KMS-11 (cell line): Measurements from ENCODE around the gene KIF18B.

Experiments used
- H2AFZ ChIP-seq: fragments of 200-600 bp; sonication (generic); 2 replicates; pipeline ENCODE4 v1.6.1; 2016; ENCODE audit warnings: antibody characterized with exemption, mixed run types, low read depth
- H3K27ac ChIP-seq: fragments of 200-600 bp; sonication (generic); 2 replicates; pipeline ENCODE4 v1.6.1; 2016; ENCODE audit warnings: mild to moderate bottlenecking, mixed run types
- H3K27me3 ChIP-seq: fragments of 200-600 bp; sonication (generic); 2 replicates; pipeline ENCODE4 v1.6.1; 2017; ENCODE audit warnings: mild to moderate bottlenecking, low read depth, mixed run types, moderate library complexity; ENCODE audit not compliant: insufficient read depth
- H3K36me3 ChIP-seq: fragments of 200-600 bp; sonication (generic); 2 replicates; pipeline ENCODE4 v1.6.1; 2017; ENCODE audit warnings: mild to moderate bottlenecking, mixed run types; ENCODE audit not compliant: insufficient read depth
- H3K4me1 ChIP-seq: fragments of 200-600 bp; sonication (generic); 2 replicates; pipeline ENCODE4 v1.6.1; 2016; ENCODE audit warnings: mild to moderate bottlenecking, low read depth, mixed run types; ENCODE audit not compliant: poor library complexity, severe bottlenecking
- H3K4me2 ChIP-seq: fragments of 200-600 bp; sonication (generic); 2 replicates; pipeline ENCODE4 v1.7.0; 2016; ENCODE audit warnings: mild to moderate bottlenecking, mixed run types
- H3K4me3 ChIP-seq: fragments of 200-600 bp; sonication (generic); IDR thresholded peaks from 2 replicates; pipeline ENCODE4 v1.6.1; 2017; ENCODE audit warnings: low read depth, low read length, mixed read lengths; ENCODE audit not compliant: insufficient read depth
- H3K79me2 ChIP-seq: fragments of 200-600 bp; sonication (generic); 2 replicates; pipeline ENCODE4 v1.6.1; 2016; ENCODE audit warnings: low read depth, mixed run types; ENCODE audit not compliant: insufficient read depth
- H3K9ac ChIP-seq: fragments of 200-600 bp; sonication (generic); 2 replicates; pipeline ENCODE4 v1.6.1; 2016; ENCODE audit warnings: mild to moderate bottlenecking, mixed run types
- H4K20me1 ChIP-seq: fragments of 200-600 bp; sonication (generic); 2 replicates; pipeline ENCODE4 v1.6.1; 2016; ENCODE audit warnings: mild to moderate bottlenecking, mixed run types; ENCODE audit not compliant: insufficient read depth
- CTCF ChIP-seq: fragments of 200-600 bp; sonication (generic); conservative IDR thresholded peaks from 2 replicates; pipeline ENCODE4 v1.6.1; 2017; ENCODE audit warnings: low read depth, mild to moderate bottlenecking, antibody characterized with exemption, low read length, moderate library complexity, mixed read lengths

Gene KIF18B

DNA sequence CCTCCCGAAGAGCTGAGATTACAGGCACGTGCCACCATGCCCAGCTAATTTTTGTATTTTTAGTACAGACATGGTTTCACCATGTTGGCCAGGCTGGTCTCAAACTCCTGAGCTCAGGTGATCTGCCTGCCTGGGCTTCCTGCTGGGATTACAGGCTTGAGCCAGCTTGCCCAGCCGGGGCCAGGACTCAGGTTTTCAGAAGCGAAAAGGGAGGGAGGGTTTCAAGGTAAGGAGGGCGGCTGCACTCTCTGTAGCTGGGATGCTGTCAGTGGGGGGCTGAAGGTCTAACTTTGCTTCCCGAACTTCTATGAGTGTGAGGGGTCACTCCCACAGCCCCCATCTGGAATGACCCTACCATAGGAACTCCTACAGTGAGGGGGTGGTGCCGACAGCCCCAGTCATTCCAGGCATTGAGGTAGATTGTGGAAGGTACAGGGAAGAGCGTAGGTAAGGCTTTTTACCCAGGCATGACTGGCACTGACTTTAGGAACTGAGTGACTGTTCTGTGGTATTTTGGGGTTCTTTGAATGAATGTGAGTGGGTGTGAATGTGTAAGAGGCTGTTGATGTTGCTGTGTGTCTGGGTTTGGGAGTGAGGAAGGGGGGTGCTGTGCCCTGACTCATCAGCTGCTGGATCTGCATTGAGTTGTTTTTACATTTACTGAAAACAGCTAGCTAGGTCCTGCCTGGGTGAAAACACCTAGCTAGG lies 24.4 kb upstream of the KIF18B start:
- H3K36me3 ChIP-seq: no peaks in the 10 kb centered on the region
- no peaks in the 10 kb centered on the region for H3K79me2 ChIP-seq
- peaks cover 8% of the 10 kb centered on the region for H3K4me1 ChIP-seq
- no peak for TF ChIP-seq CTCF
- no peak overlapping the region for H3K4me2 ChIP-seq
- H4K20me1 ChIP-seq: no peaks in the 10 kb centered on the region
- no peak overlapping the region for H3K4me3 ChIP-seq
- H3K27me3 ChIP-seq: peaks cover 83% of the 10 kb centered on the region
- no peak overlapping the region for H2AFZ ChIP-seq
- H3K27ac ChIP-seq: no peak overlapping the region
- no peak overlapping the region for H3K9ac ChIP-seq

GRCh38 chr17:44970136-44970741 lies 22.7 kb upstream of the KIF18B start:
- no peak overlapping the region for H2AFZ ChIP-seq
- peaks cover 8% of the 10 kb centered on the region for H3K4me1 ChIP-seq
- H3K79me2 ChIP-seq: no peaks in the 10 kb centered on the region
- no peak overlapping the region for H3K27ac ChIP-seq
- no peaks in the 10 kb centered on the region for H3K36me3 ChIP-seq
- no peaks in the 10 kb centered on the region for H4K20me1 ChIP-seq
- H3K27me3 ChIP-seq: peaks cover 75% of the 10 kb centered on the region
- H3K4me2 ChIP-seq: no peak overlapping the region
- no peak overlapping the region for H3K9ac ChIP-seq
- no peak overlapping the region for H3K4me3 ChIP-seq
- no peak for TF ChIP-seq CTCF

DNA sequence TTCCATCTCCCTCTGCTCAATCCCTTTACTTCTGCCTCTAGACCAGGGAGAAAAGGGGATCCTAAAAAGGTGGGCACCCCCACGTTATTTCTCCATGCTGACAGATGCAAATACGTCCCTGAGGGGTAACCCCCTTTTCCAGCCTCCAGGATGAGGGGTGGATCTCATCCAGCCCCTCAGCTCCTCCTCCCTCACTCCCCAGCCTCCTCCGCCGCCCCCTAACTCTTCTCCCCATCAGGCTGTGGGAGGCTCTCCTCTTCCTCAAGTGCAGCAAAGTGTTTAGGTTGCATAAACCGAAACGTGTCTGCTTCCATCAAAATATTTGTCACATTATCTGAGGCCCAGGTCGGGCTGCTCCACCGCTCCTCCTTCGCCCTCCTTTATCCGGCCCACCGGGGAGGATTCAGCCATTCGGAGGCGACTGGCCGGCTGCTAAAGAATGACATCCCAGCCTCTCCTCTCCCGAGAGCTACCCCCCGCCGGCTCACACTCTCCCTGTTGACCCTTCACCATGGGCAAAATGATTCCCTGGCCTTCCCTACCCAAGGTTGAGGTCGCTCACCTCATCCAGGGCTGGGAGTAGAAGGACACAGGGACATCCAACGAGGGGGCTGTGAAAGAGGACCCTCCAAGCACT lies 21.7 kb upstream of the KIF18B start:
- H4K20me1 ChIP-seq: no peaks in the 10 kb centered on the region
- no peaks in the 10 kb centered on the region for H3K36me3 ChIP-seq
- H3K27me3 ChIP-seq: peaks cover 67% of the 10 kb centered on the region
- peaks cover 8% of the 10 kb centered on the region for H3K4me1 ChIP-seq
- H3K4me2 ChIP-seq: peak overlapping the region; percentile 98; the same call in 1 of the 2 replicates
- H3K27ac ChIP-seq: no peak overlapping the region
- H3K79me2 ChIP-seq: no peaks in the 10 kb centered on the region
- no peak overlapping the region for H3K4me3 ChIP-seq
- H3K9ac ChIP-seq: no peak overlapping the region
- peak overlapping the region; percentile 87; the same call in 1 of the 2 replicates for H2AFZ ChIP-seq
- no peak for TF ChIP-seq CTCF

DNA sequence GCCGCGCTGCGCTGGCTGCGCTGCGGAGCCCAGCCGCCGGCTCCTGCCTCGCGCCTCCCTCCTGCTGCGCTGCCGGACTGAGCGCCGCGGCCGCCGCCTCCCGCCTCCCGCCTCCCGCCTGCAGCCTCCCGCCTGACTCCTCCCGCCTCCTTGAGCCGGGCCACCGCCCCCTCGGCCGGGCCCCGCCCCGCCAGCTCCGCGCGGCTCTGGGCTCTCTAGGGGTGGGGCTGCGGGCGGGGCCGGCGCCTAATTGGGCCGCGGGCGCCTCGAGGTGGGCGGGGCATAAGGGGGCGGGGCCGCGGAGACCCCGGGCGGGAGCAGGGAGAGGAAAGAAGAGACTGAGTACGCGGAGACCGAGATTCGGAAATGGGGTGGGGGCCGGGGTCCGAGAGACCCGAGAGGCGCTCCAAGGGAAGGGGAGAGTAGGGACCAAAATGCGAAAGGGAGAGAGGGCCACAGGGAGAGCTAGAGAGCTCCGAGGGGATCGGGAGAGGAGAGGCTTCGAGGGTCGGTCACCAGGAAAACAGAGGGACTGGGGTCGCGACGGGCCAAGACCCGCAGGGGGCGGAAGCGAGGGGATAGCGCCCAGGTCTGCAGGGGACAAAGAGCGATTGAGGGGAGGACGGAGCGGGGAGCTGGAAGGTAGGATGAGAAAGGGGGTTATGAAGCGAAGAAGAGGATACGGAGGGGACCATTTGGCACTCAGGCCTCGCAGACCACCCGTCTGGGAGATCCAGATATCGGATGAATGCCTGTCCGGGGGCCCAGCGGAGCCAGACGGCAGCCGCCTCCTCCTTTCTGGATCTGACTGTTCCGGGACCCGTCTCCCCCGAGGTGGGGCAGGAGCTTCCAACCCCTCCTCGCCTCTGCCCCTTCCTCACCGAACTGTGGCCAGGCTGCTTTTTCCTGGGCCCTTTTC lies 20.9 kb upstream of the KIF18B start, which contains the start of gene C1QL1:
TSS of gene C1QL1 (minus strand) at position 79 of the 919 bp plus-strand sequence. CDS start 255 bp downstream, outside the sequence.
- Histone ChIP-seq H3K36me3 (no peaks in the 10 kb centered on the region), H3K4me2 (peak within 1 kb of the TSS; percentile 98), H3K79me2 (no peaks in the 10 kb centered on the region), H3K4me1 (peaks cover 8% of the 10 kb centered on the region), H3K9ac (no peak within 1 kb of the TSS), H2AFZ (peak within 1 kb of the TSS; percentile 87), H3K27ac (no peak within 1 kb of the TSS), H4K20me1 (no peaks in the 10 kb centered on the region), H3K4me3 (no peak within 1 kb of the TSS), H3K27me3 (peaks cover 60% of the 10 kb centered on the region)
- TF ChIP-seq CTCF: no peak
